ENCODE measurements around the gene PLCB3. TPM values are rescaled to one million over a fixed set of nuclear protein-coding genes. Genes with fewer than 3 reads are reported as not detected.

The PLCB3 gene
- total and polyA plus RNA-seq, 2 donors (not counting 3 experiments of a cell fraction or from before 2014, with no cell fraction given), result 32.3 to 61.1 TPM

DNA sequence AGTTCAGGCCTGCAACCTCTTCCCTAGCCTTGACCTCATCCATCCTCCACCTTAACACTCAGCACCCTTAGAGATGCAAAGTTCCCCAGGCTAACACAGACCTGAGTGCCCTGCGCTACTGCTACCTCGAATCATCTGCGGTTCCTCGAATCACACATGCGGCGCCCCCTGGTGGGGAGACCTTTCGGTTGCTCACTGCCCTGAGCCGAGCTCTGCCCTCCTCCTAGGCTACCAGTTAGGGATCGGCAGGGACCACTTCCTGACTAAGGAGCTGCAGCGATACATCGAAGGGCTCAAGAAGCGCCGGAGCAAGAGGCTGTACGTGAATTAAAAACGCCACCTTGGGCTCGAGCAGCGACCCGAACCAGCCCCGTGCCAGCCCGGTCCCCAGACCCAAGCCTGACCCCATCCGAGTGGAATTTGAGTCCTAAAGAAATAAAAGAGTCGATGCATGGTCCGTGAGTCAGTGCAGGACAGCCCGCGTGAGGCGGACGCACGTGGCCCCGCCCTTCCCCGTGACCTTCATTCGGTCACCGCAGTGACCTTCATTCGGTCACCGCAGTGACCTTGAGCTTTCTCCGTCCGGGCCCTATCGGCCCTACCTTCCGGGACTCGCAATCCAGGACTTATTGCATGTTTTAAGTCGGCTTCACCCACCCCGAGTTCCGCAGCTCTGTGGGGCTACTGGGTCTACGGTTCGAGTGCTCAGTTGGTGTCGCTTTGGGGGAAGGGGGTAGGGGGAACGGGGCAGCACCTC is 53.2 kb downstream of the PLCB3 start:
- ChIA-PET POLR2A (interaction anchor here (0.9 to 1.1 kb wide), 3 partner anchors 13 to 78 kb away, joined by 3 to 5 read pairs (median 4); partner anchors contain the start of genes NUDT22, PRDX5, TRMT112 and TRPT1), CTCF (interaction anchor here (0.6 to 6.7 kb wide), 40 partner anchors 9 to 304 kb away, joined by 3 to 413 read pairs (median 4); partner anchors contain the start of genes BAD, FERMT3, FKBP2 and KCNK4)
- dilution Hi-C loops (cut with MboI; ENCODE audit: extremely low pct_ligation_motif_present, low sequenced_read_pairs) (no loop called here), intact Hi-C loops (cut with micrococcal nuclease) (loop anchor here (1.0 to 5.0 kb wide), 7 partner anchors 13 to 467 kb away; partner anchors contain the start of genes BAD, FKBP2, GPR137 and MARK2)
- Histone ChIP-seq H3K4me3 (replicated peaks in 1 of 3; ENCODE audit: insufficient read depth in 1 of 3, low read depth in 1 of 3, low read length in 3 of 3) (peak overlapping the region; percentile 14 to 57 (median 39)), H3K4me1 (ENCODE audit: control insufficient read depth, extremely low read depth, insufficient read depth, low read length) (peaks cover 21% of the 10 kb centered on the region), H3K9ac (replicated peaks; ENCODE audit: extremely low read depth, insufficient read depth, low read length) (peak overlapping the region; percentile 20), H2AFZ (ENCODE audit: low read depth, low read length) (peak overlapping the region; percentile 49), H3K9me3 (replicated peaks; ENCODE audit: control insufficient read depth, insufficient read depth, low read length) (no peaks in the 10 kb centered on the region), H3K36me3 (ENCODE audit: control insufficient read depth in 2 of 2, extremely low read depth in 1 of 2, insufficient read depth in 2 of 2, low read length in 2 of 2) (no peaks in the 10 kb centered on the region), H3K27ac (ENCODE audit: insufficient read depth, low read depth, low read length) (peak overlapping the region; percentile 49), H3K4me2 (ENCODE audit: insufficient read depth, low read length) (peak overlapping the region; percentile 50), H3K9me1 (replicated peaks; ENCODE audit: control insufficient read depth, extremely low read depth, insufficient read depth, low read length) (no peaks in the 10 kb centered on the region), H4K20me1 (replicated peaks; ENCODE audit: control insufficient read depth, extremely low read depth, insufficient read depth, low read length) (no peaks in the 10 kb centered on the region), H3K27me3 (ENCODE audit: control insufficient read depth in 2 of 2, insufficient read depth in 2 of 2, low read length in 2 of 2) (peaks cover 4 to 11% of the 10 kb centered on the region in 2 experiments), H3K79me2 (ENCODE audit: control insufficient read depth, insufficient read depth, low read length) (peaks cover 10% of the 10 kb centered on the region)
- BruUV-seq (replicated peaks), result no TSS peak
- TF ChIP-seq FOS (IDR thresholded peaks at IDR 0.05; ENCODE audit: borderline replicate concordance, insufficient read depth, low read length) (no peak), GATA2 (IDR thresholded peaks at IDR 0.05; ENCODE audit: insufficient read depth, insufficient read length, low read depth, low read length) (no peak), EZH2 (IDR thresholded peaks at IDR 0.05; ENCODE audit: borderline replicate concordance, low read depth, low read length, severe bottlenecking) (no peak), JUN (IDR thresholded peaks at IDR 0.05; ENCODE audit: borderline replicate concordance, insufficient read depth, insufficient read length, low read depth) (no peak), MAX (IDR thresholded peaks at IDR 0.05; ENCODE audit: insufficient read depth, insufficient read length) (peak; percentile 67), MYC (IDR thresholded peaks at IDR 0.05; ENCODE audit: low read depth, low read length) (no peak), POLR2AphosphoS5 (IDR thresholded peaks at IDR 0.05; ENCODE audit: insufficient read depth, low read depth, low read length) (peak; percentile 14), POLR2A (IDR thresholded peaks at IDR 0.05; ENCODE audit: low read depth, low read length) (peak; percentile 35)
- TF ChIP-seq, protein P1, sequence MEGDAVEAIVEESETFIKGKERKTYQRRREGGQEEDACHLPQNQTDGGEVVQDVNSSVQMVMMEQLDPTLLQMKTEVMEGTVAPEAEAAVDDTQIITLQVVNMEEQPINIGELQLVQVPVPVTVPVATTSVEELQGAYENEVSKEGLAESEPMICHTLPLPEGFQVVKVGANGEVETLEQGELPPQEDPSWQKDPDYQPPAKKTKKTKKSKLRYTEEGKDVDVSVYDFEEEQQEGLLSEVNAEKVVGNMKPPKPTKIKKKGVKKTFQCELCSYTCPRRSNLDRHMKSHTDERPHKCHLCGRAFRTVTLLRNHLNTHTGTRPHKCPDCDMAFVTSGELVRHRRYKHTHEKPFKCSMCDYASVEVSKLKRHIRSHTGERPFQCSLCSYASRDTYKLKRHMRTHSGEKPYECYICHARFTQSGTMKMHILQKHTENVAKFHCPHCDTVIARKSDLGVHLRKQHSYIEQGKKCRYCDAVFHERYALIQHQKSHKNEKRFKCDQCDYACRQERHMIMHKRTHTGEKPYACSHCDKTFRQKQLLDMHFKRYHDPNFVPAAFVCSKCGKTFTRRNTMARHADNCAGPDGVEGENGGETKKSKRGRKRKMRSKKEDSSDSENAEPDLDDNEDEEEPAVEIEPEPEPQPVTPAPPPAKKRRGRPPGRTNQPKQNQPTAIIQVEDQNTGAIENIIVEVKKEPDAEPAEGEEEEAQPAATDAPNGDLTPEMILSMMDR (IDR thresholded peaks at IDR 0.05; ENCODE audit: extremely low read depth in 1 of 2, insufficient read depth in 1 of 2, low read depth in 1 of 2, low read length in 2 of 2), result peak; percentile 91 to 92
- FAIRE-seq (peak; percentile 94), DNase-seq (ENCODE audit: low read depth, low spot score) (peak; percentile 85)

Data from endothelial cell of umbilical vein (primary cell).